H1 (cell line): ENCODE data around the gene UBL4A. TPM values are rescaled to one million over a fixed set of nuclear protein-coding genes. Genes with fewer than 3 reads are reported as not detected.

ENCODE experiments used
- CTCF ChIA-PET: fragments of 300-600 bp; sonication (Branson Sonifier 250); formaldehyde crosslinking; loops from one replicate; lab custom pipeline; 2021; ENCODE audit not compliant: partially characterized antibody; lab: Charles Lee
- POLR2A ChIA-PET: fragments of 300-600 bp; sonication (Branson Sonifier 250); formaldehyde crosslinking; loops from one replicate; lab custom pipeline; 2021; ENCODE audit warnings: inconsistent platforms; ENCODE audit not compliant: partially characterized antibody; lab: Charles Lee
- DNase-seq, 2 experiments: peaks; one replicate each; pipeline versions ENCODE4 v3.0.0 to v3.0.0-alpha.2; 2010 to 2022; ENCODE audit warnings: low spot score in 2 of 2, low read depth in 1 of 2, mixed read lengths in 1 of 2
- FAIRE-seq: peaks from 2 replicates; lab custom pipeline; 2011; peaks lifted over from hg19 to GRCh38; lab: Jason Lieb, UNC
- H2AFZ ChIP-seq: 2 replicates; pipeline ENCODE4 v1.8.1; 2012; ENCODE audit warnings: low read length, inconsistent platforms
- H2AK5ac ChIP-seq: 2 replicates; pipeline ENCODE4 v1.6.1; 2013; ENCODE audit warnings: low read depth, low read length
- H2BK120ac ChIP-seq: replicated peaks from 2 replicates; pipeline ENCODE3; 2013; ENCODE audit warnings: low read depth, low read length, inconsistent platforms
- H2BK12ac ChIP-seq: 2 replicates; pipeline ENCODE4 v1.6.1; 2013; ENCODE audit warnings: low read depth, low read length
- H2BK15ac ChIP-seq: 2 replicates; pipeline ENCODE4 v1.6.1; 2013; ENCODE audit warnings: low read length
- H2BK20ac ChIP-seq: 2 replicates; pipeline ENCODE4 v1.6.1; 2013; ENCODE audit warnings: low read length
- H2BK5ac ChIP-seq: 2 replicates; pipeline ENCODE4 v1.6.1; 2013; ENCODE audit warnings: low read depth, low read length
- H3K14ac ChIP-seq: 2 replicates; pipeline ENCODE4 v1.6.1; 2013; ENCODE audit warnings: inconsistent platforms; ENCODE audit not compliant: insufficient read length
- H3K18ac ChIP-seq: 2 replicates; pipeline ENCODE4 v1.6.1; 2013; ENCODE audit warnings: low read length; ENCODE audit errors: extremely low read depth
- H3K23ac ChIP-seq: 2 replicates; pipeline ENCODE4 v1.6.1; 2013; ENCODE audit warnings: inconsistent platforms; ENCODE audit not compliant: insufficient read length
- H3K23me2 ChIP-seq: 2 replicates; pipeline ENCODE4 v1.6.1; 2013; ENCODE audit warnings: low read depth, low read length
- H3K27ac ChIP-seq: 2 replicates; pipeline ENCODE4 v1.6.1; 2011; ENCODE audit warnings: low read depth, low read length, inconsistent platforms
- H3K27me3 ChIP-seq, 4 experiments: replicated peaks in 1 of 4; 1 replicate in 1 of 4; 2 replicates in 3 of 4; pipeline versions ENCODE4 v1.6.1 to v1.8.1; 2011 to 2013; ENCODE audit warnings: low read length in 3 of 4, mild to moderate bottlenecking in 3 of 4, inconsistent platforms in 2 of 4, mixed read lengths in 2 of 4, moderate library complexity in 1 of 4; ENCODE audit not compliant: control insufficient read depth in 3 of 4, insufficient read depth in 3 of 4; ENCODE audit errors: extremely low read depth in 1 of 4
- H3K36me3 ChIP-seq, 4 experiments: 2 replicates each; pipeline versions ENCODE4 v1.6.1 to v1.8.1; 2011 to 2013; ENCODE audit warnings: mild to moderate bottlenecking in 4 of 4, low read length in 3 of 4, moderate library complexity in 2 of 4, control low read depth in 1 of 4, inconsistent platforms in 1 of 4; ENCODE audit not compliant: insufficient read depth in 4 of 4, control insufficient read depth in 2 of 4
- H3K4ac ChIP-seq: replicated peaks from 2 replicates; pipeline ENCODE3; 2013; ENCODE audit warnings: low read length, low read depth, mixed read lengths, inconsistent platforms; ENCODE audit not compliant: insufficient read length
- H3K4me1 ChIP-seq, 4 experiments: replicated peaks in 1 of 4; 1 replicate in 1 of 4; 2 replicates in 3 of 4; pipeline versions ENCODE4 v1.6.1 to v1.8.1; 2011 to 2013; ENCODE audit warnings: low read length in 3 of 4, inconsistent platforms in 2 of 4, mixed read lengths in 1 of 4; ENCODE audit not compliant: insufficient read depth in 4 of 4, control insufficient read depth in 3 of 4
- H3K4me2 ChIP-seq, 2 experiments: 2 replicates each; pipeline versions ENCODE4 v1.6.1 to v1.8.1; 2011 to 2013; ENCODE audit warnings: low read depth in 2 of 2, low read length in 2 of 2, control low read depth in 1 of 2, inconsistent platforms in 1 of 2, mild to moderate bottlenecking in 1 of 2; ENCODE audit not compliant: insufficient read depth in 1 of 2
- H3K4me3 ChIP-seq, 4 experiments: fragments of 200-600, 300-600 bp in 1 of 4; sonication (generic), shearing (Covaris generic), sonication (Bioruptor Twin) in 1 of 4; 2 replicates each; pipeline versions ENCODE4 v1.5.1 to v1.8.1; 2011 to 2016; ENCODE audit warnings: low read length in 4 of 4, low read depth in 3 of 4, control low read depth in 2 of 4, inconsistent platforms in 2 of 4, mild to moderate bottlenecking in 2 of 4, mixed read lengths in 1 of 4, moderate library complexity in 1 of 4; ENCODE audit not compliant: insufficient read depth in 2 of 4; ENCODE audit errors: extremely low read depth in 1 of 4
- H3K56ac ChIP-seq: replicated peaks from 2 replicates; pipeline ENCODE3; 2013; ENCODE audit warnings: low read depth, mild to moderate bottlenecking, mixed read lengths, low read length, inconsistent platforms; ENCODE audit not compliant: insufficient read length
- H3K79me1 ChIP-seq: 2 replicates; pipeline ENCODE4 v1.6.1; 2013; ENCODE audit warnings: low read depth, low read length, control low read depth
- H3K79me2 ChIP-seq, 2 experiments: 2 replicates each; pipeline versions ENCODE4 v1.6.1 to v1.8.1; 2012 to 2013; ENCODE audit warnings: low read length in 2 of 2, mild to moderate bottlenecking in 2 of 2, inconsistent platforms in 1 of 2; ENCODE audit not compliant: insufficient read depth in 2 of 2, control insufficient read depth in 1 of 2
- H3K9ac ChIP-seq, 4 experiments: replicated peaks in 1 of 4; 1 replicate in 1 of 4; 2 replicates in 3 of 4; pipeline versions ENCODE4 v1.6.1 to v1.8.1; 2011 to 2013; ENCODE audit warnings: low read depth in 3 of 4, low read length in 3 of 4, control low read depth in 2 of 4, mild to moderate bottlenecking in 2 of 4, moderate library complexity in 2 of 4, inconsistent platforms in 1 of 4; ENCODE audit errors: extremely low read depth in 1 of 4
- H3K9me3 ChIP-seq, 2 experiments: 2 replicates each; pipeline versions ENCODE4 v1.6.1 to v1.8.1; 2012 to 2013; ENCODE audit warnings: mild to moderate bottlenecking in 2 of 2, moderate library complexity in 2 of 2, control low read depth in 1 of 2, inconsistent platforms in 1 of 2, low read depth in 1 of 2, low read length in 1 of 2, mixed read lengths in 1 of 2; ENCODE audit not compliant: insufficient read depth in 2 of 2
- H4K20me1 ChIP-seq, 2 experiments: replicated peaks in 1 of 2; 2 replicates each; pipeline versions ENCODE3 to v1.8.1; 2011 to 2013; ENCODE audit warnings: inconsistent platforms in 2 of 2, low read length in 2 of 2, mild to moderate bottlenecking in 1 of 2; ENCODE audit not compliant: insufficient read depth in 2 of 2, control insufficient read depth in 1 of 2
- H4K5ac ChIP-seq: 2 replicates; pipeline ENCODE4 v1.6.1; 2013; ENCODE audit warnings: low read length, low read depth, mixed read lengths, inconsistent platforms; ENCODE audit not compliant: insufficient read length
- H4K8ac ChIP-seq: 2 replicates; pipeline ENCODE4 v1.8.0; 2013; ENCODE audit warnings: mild to moderate bottlenecking, moderate library complexity, low read length, inconsistent platforms; ENCODE audit not compliant: insufficient read depth; ENCODE audit errors: extremely low read depth
- H4K91ac ChIP-seq: replicated peaks from 2 replicates; pipeline ENCODE3; 2013; ENCODE audit warnings: low read length, mixed read lengths, inconsistent platforms; ENCODE audit not compliant: insufficient read length
- CBX5 ChIP-seq: fragments of 300-800, 300-1000 bp; sonication (generic); IDR thresholded peaks from 2 replicates; pipeline ENCODE4 v1.7.1; 2016; ENCODE audit warnings: antibody characterized with exemption, low read length, low read depth
- EP300 ChIP-seq, 2 experiments: IDR thresholded peaks; 1 replicate in 1 of 2; 2 replicates in 1 of 2; pipeline ENCODE4 v1.6.1; 2011 to 2012; ENCODE audit warnings: low read depth in 2 of 2, low read length in 2 of 2, mild to moderate bottlenecking in 2 of 2, borderline replicate concordance in 1 of 2, inconsistent platforms in 1 of 2, moderate library complexity in 1 of 2
- GABPA ChIP-seq: IDR thresholded peaks from 2 replicates; pipeline ENCODE4 v1.6.1; 2011; ENCODE audit warnings: mild to moderate bottlenecking, low read length, moderate library complexity, borderline replicate concordance; ENCODE audit not compliant: insufficient read depth
- HDAC6 ChIP-seq: IDR thresholded peaks from one replicate; pipeline ENCODE4 v1.7.1; 2012; ENCODE audit warnings: low read depth, mild to moderate bottlenecking, inconsistent platforms, low read length, moderate library complexity
- RXRA ChIP-seq: IDR thresholded peaks from 2 replicates; pipeline ENCODE4 v1.6.1; 2011; ENCODE audit warnings: low read depth, mild to moderate bottlenecking, low read length, moderate library complexity; ENCODE audit not compliant: insufficient read depth
- SRF ChIP-seq: IDR thresholded peaks from 2 replicates; pipeline ENCODE4 v1.6.1; 2011; ENCODE audit warnings: mild to moderate bottlenecking, low read depth, low read length, moderate library complexity
- SUZ12 ChIP-seq: fragments of 200-600 bp; sonication (generic); IDR thresholded peaks from 2 replicates; pipeline ENCODE4 v1.6.1; 2012; ENCODE audit warnings: mild to moderate bottlenecking, inconsistent platforms, low read length, moderate library complexity, mixed read lengths
- USF2 ChIP-seq: IDR thresholded peaks from 2 replicates; pipeline ENCODE4 v1.6.1; 2011; ENCODE audit warnings: low read length, improper control_type of control experiment
- YY1 ChIP-seq: IDR thresholded peaks from 2 replicates; pipeline ENCODE4 v1.6.1; 2011; ENCODE audit warnings: low read depth, mild to moderate bottlenecking, low read length
- WGBS, 2 experiments: shearing (Covaris generic) in 1 of 2; methylation state at CpG; one replicate each; pipeline versions ENCODE4 v1.1.6 to v1.1.7; 2013 to 2015; ENCODE audit warnings: low lambda C conversion rate in 2 of 2, mixed read lengths in 2 of 2, inconsistent platforms in 1 of 2, low coverage in 1 of 2, missing lambda C conversion rate in 1 of 2; ENCODE audit not compliant: insufficient replicate concordance in 2 of 2, insufficient coverage in 1 of 2, insufficient read length in 1 of 2; ENCODE audit errors: extremely low coverage in 1 of 2, missing lambda C conversion rate in 1 of 2; 5-methylcytosine and 5-hydroxymethylcytosine counted together
- polyA plus RNA-seq, 7 experiments: library from polyadenylated mRNA; depleted of rRNA in 3 of 7; stranded (reverse) in 5 of 7; unstranded in 2 of 7; fragments of >200 nt in 5 of 7; fragments of 200-250 nt in 2 of 7; gene quantifications; 1 replicate in 5 of 7; 2 replicates in 1 of 7; 4 replicates in 1 of 7; pipeline versions ENCODE4 v1.2.1 to v1.2.3, GENCODE V29; 2011 to 2013; ENCODE audit warnings: missing spikeins in 2 of 7, mixed read lengths in 2 of 7
- total RNA-seq: library from RNA; stranded (reverse); fragmentation: NEBNext Ultra II Directional; extraction: Animal tissue kit (Norgen Biotek cat#: 25700); gene quantifications from 2 replicates; pipeline ENCODE4 v1.2.1, GENCODE V29; 2021

The UBL4A gene
- total and polyA plus RNA-seq, 2 of the 8 experiments (the other 6 are each of a cell fraction or from before 2014, with no cell fraction given) = 23.1 to 31.7 TPM

GRCh38 chrX:154485150-154486051 is 1.0 kb downstream of the UBL4A start:
- Histone ChIP-seq H2BK15ac (no peak overlapping the region), H3K9me3 (no peaks in the 10 kb centered on the region), H3K4ac (no peak overlapping the region), H2AFZ (no peak overlapping the region), H3K23ac (no peak overlapping the region), H2BK5ac (no peak overlapping the region), H3K9ac (no peak overlapping the region), H3K79me2 (no peaks in the 10 kb centered on the region), H3K27me3 (no peaks in the 10 kb centered on the region; a peak in 1 of 7 replicates), H3K18ac (no peak overlapping the region), H2BK20ac (no peak overlapping the region), H3K4me3 (peak overlapping the region; percentile 37 to 81 (median 58)), H3K56ac (no peak overlapping the region), H4K91ac (no peak overlapping the region), H4K5ac (no peak overlapping the region), H3K4me1 (peaks cover 0 to 12% (median 3%) of the 10 kb centered on the region in 4 experiments; a peak in 4 of 7 replicates), H3K23me2 (no peaks in the 10 kb centered on the region; the same call in 1 of the 2 replicates), H3K27ac (no peak overlapping the region), H4K8ac (no peak overlapping the region; the same call in 1 of the 2 replicates), H3K36me3 (peaks cover 0 to 13% (median 0%) of the 10 kb centered on the region in 4 experiments; a peak in 2 of 8 replicates), H3K79me1 (no peaks in the 10 kb centered on the region), H3K4me2 (peak overlapping the region; percentile 68), H2AK5ac (no peak overlapping the region), H4K20me1 (peaks cover 1 to 2% of the 10 kb centered on the region in 2 experiments), H2BK12ac (no peak overlapping the region), H3K14ac (no peak overlapping the region), H2BK120ac (no peak overlapping the region)
- no peak for FAIRE-seq
- 87% methylated on average over 16 of the region's 35 CpGs; no CpG with 5 or more reads in 1 of the 2 experiments for WGBS, 2 experiments
- ChIA-PET POLR2A (interaction anchor here (0.7 to 2.3 kb wide), 5 partner anchors 13 to 88 kb away, joined by 3 to 6 read pairs (median 4); no protein-coding TSS in a partner anchor), CTCF (interaction anchor here (0.6 to 2.3 kb wide), 7 partner anchors 13 to 112 kb away, joined by 3 to 5 read pairs (median 3); no protein-coding TSS in a partner anchor)
- peak in 1 of 2 experiments; percentile 47 for DNase-seq
- no peak for TF ChIP-seq SRF
- no peak for TF ChIP-seq EP300 (IDR thresholded peaks at IDR 0.05; ENCODE audit: borderline replicate concordance in 1 of 2, low read depth in 2 of 2, low read length in 2 of 2)
- TF ChIP-seq SUZ12 = no peak
- no peak for TF ChIP-seq HDAC6
- no peak for TF ChIP-seq USF2
- no peak for TF ChIP-seq RXRA
- TF ChIP-seq GABPA = no peak
- TF ChIP-seq CBX5 = no peak
- no peak for TF ChIP-seq YY1
